ENCODE data around the gene UBE2R2. TPM values are rescaled to one million over a fixed set of nuclear protein-coding genes. Genes with fewer than 3 reads are reported as not detected.
A peak's percentile ranks its signal among the peaks of the same experiment; 100 is the strongest.

Gene UBE2R2
- total RNA-seq, 6 donors from 2014 or later = 24.6 to 33.6 (median 28.8) TPM

- no peaks in the 10 kb centered on the region for H3K9me3 ChIP-seq
- no peaks in the 10 kb centered on the region for H3K36me3 ChIP-seq
- TF ChIP-seq, protein P1, sequence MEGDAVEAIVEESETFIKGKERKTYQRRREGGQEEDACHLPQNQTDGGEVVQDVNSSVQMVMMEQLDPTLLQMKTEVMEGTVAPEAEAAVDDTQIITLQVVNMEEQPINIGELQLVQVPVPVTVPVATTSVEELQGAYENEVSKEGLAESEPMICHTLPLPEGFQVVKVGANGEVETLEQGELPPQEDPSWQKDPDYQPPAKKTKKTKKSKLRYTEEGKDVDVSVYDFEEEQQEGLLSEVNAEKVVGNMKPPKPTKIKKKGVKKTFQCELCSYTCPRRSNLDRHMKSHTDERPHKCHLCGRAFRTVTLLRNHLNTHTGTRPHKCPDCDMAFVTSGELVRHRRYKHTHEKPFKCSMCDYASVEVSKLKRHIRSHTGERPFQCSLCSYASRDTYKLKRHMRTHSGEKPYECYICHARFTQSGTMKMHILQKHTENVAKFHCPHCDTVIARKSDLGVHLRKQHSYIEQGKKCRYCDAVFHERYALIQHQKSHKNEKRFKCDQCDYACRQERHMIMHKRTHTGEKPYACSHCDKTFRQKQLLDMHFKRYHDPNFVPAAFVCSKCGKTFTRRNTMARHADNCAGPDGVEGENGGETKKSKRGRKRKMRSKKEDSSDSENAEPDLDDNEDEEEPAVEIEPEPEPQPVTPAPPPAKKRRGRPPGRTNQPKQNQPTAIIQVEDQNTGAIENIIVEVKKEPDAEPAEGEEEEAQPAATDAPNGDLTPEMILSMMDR (IDR thresholded peaks at IDR 0.05) = no peak
- TF ChIP-seq POLR2A (IDR thresholded peaks at IDR 0.05) (no peak), EP300 (IDR thresholded peaks at IDR 0.05) (no peak), POLR2AphosphoS5 (IDR thresholded peaks at IDR 0.05) (no peak)
- H3K4me3 ChIP-seq = no peak overlapping the region
- peak overlapping the region; percentile 99 to 100 (median 100) for H3K27ac ChIP-seq
- DNase-seq = no peak
- no peaks in the 10 kb centered on the region for H3K27me3 ChIP-seq
- peaks cover 40 to 51% (median 47%) of the 10 kb centered on the region in 4 donors for H3K4me1 ChIP-seq
- ATAC-seq (ENCODE audit: low FRiP score in 2 of 2) = no peak
- WGBS, 2 donors = 96% methylated on average over 7 of the region's 7 CpGs
Measured at GRCh38 chr9:33815781-33816180, 1.2 kb upstream of the UBE2R2 start.

- DNase-seq = peak; percentile 48 to 91
- no peaks in the 10 kb centered on the region for H3K27me3 ChIP-seq
- no peaks in the 10 kb centered on the region for H3K9me3 ChIP-seq
- peaks cover 42 to 58% (median 54%) of the 10 kb centered on the region in 4 donors for H3K4me1 ChIP-seq
- peak overlapping the region; percentile 99 to 100 (median 100) for H3K27ac ChIP-seq
- TF ChIP-seq EP300 (IDR thresholded peaks at IDR 0.05) (no peak), POLR2A (IDR thresholded peaks at IDR 0.05) (peak in 2 of 4 donors; percentile 50 to 79), POLR2AphosphoS5 (IDR thresholded peaks at IDR 0.05) (no peak)
- TF ChIP-seq, protein P1 (IDR thresholded peaks at IDR 0.05) = peak in 5 of 6 experiments; percentile 34 to 70 (median 45)
- peak overlapping the region; percentile 72 to 96 (median 88) for H3K4me3 ChIP-seq
- peak; percentile 8 to 51 for ATAC-seq (ENCODE audit: low FRiP score in 2 of 2)
- no peaks in the 10 kb centered on the region for H3K36me3 ChIP-seq
- 0% methylated on average over 32 of the region's 81 CpGs; no CpG with 5 or more reads in 1 of the 2 donors for WGBS, 2 donors
Measured at GRCh38 chr9:33817327-33818166, 587 bp downstream of the UBE2R2 start.

DNA sequence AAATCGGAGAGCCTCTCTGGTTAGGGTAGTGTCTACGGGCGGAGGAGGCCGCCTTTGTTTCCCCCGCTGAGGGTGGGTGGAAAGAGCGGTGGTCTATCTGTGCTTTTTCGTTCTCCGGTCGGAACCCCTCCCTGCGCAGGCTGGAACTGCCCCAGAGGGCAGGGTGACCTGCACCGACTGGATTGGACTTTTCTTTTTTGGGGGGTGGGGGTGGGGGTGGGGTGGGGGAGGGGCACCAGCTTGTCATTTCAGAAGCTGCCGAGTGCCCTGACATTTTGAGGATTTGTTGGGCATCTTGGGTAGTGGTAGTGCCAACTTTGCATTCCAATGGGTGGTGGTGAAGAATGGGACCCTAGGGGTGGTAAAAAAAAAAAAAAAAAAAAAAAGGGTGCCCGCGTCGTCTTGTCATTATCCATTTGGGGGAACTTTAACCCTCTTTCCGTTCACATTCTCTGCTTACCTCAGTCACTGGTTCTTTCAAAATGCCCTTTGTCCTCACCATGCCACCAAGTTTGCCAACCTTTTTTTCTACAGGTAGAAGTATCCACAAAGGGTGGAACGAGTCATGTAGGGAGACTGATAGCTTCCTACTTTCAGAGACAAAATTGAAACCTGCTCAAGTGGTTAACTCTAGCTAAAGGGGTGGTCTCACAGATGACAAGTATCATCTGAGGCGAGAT, 1.3 kb downstream of the UBE2R2 start:
- Histone ChIP-seq H3K27me3 (no peaks in the 10 kb centered on the region), H3K4me3 (peak overlapping the region; percentile 72 to 96 (median 88)), H3K27ac (peak overlapping the region; percentile 99 to 100 (median 100)), H3K4me1 (peaks cover 42 to 57% (median 53%) of the 10 kb centered on the region in 4 donors), H3K9me3 (no peaks in the 10 kb centered on the region), H3K36me3 (no peaks in the 10 kb centered on the region)
- peak; percentile 40 to 50 for TF ChIP-seq POLR2AphosphoS5 (IDR thresholded peaks at IDR 0.05)
- TF ChIP-seq, protein P1 (IDR thresholded peaks at IDR 0.05) = no peak
- 0 to 1% methylated on average over 7 to 17 of the region's 18 CpGs for WGBS, 2 donors
- no peak for ATAC-seq (ENCODE audit: low FRiP score in 2 of 2)
- peak in 1 of 2 donors; percentile 39 for DNase-seq

GRCh38 chr9:33818847-33819500, 2.0 kb downstream of the UBE2R2 start:
- peak overlapping the region; percentile 5 to 91 (median 78) for H3K4me3 ChIP-seq
- H3K36me3 ChIP-seq = no peaks in the 10 kb centered on the region
- ATAC-seq (ENCODE audit: low FRiP score in 2 of 2) (no peak), DNase-seq (no peak)
- TF ChIP-seq, protein P1 (IDR thresholded peaks at IDR 0.05) = no peak
- TF ChIP-seq EP300 (IDR thresholded peaks at IDR 0.05) (no peak), POLR2A (IDR thresholded peaks at IDR 0.05) (no peak), POLR2AphosphoS5 (IDR thresholded peaks at IDR 0.05) (no peak)
- H3K27ac ChIP-seq = peak overlapping the region; percentile 99 to 100 (median 100)
- WGBS, 2 donors = 20 to 21% methylated on average over 4 of the region's 4 CpGs
- no peaks in the 10 kb centered on the region for H3K9me3 ChIP-seq
- H3K27me3 ChIP-seq = no peaks in the 10 kb centered on the region
- H3K4me1 ChIP-seq = peaks cover 40 to 50% (median 48%) of the 10 kb centered on the region in 4 donors

All from upper lobe of left lung (tissue), 6 donors.